ENCODE measurements around the gene MKNK2. TPM values are rescaled to one million over a fixed set of nuclear protein-coding genes. Genes with fewer than 3 reads are reported as not detected.

MKNK2 gene
- total RNA-seq, 1 donor from 2014 or later: 123 TPM

DNA sequence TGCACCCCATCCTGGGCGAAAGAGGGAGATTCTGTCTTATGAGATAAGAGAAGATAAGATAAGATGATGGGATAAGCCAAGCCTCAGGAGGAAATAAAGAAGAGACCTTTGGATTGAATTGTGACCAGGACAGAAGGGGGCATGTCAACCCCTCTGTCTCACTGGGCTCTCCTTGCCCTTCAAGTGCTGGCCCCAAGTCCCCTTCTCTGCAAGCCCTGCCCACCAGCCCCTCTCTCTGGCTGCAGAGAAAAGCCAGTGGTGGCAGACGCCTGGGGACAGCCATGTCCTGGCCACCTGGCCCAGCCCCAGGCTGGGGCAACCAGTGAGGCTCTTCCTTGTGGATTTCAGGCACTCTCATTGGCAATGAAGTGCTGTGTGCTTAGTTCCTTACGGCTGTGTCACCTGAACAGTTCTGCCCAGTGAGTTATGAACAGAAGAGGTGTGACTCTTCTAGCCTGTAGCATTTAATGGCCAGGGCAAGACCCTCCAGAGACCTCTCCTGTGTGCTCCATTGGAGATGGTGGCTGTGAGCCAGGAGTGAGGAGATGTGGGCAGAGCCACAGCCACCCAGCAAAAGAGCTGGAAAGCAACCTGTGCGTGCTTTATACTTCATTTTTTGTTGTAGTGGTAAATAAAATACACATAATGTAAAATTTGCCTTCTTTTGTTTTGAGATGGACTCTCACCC, 29.4 kb downstream of the MKNK2 start:
- H3K36me3 Mint-ChIP-seq (ENCODE audit: low read depth): no peaks in the 10 kb centered on the region
- TF ChIP-seq, protein P1, sequence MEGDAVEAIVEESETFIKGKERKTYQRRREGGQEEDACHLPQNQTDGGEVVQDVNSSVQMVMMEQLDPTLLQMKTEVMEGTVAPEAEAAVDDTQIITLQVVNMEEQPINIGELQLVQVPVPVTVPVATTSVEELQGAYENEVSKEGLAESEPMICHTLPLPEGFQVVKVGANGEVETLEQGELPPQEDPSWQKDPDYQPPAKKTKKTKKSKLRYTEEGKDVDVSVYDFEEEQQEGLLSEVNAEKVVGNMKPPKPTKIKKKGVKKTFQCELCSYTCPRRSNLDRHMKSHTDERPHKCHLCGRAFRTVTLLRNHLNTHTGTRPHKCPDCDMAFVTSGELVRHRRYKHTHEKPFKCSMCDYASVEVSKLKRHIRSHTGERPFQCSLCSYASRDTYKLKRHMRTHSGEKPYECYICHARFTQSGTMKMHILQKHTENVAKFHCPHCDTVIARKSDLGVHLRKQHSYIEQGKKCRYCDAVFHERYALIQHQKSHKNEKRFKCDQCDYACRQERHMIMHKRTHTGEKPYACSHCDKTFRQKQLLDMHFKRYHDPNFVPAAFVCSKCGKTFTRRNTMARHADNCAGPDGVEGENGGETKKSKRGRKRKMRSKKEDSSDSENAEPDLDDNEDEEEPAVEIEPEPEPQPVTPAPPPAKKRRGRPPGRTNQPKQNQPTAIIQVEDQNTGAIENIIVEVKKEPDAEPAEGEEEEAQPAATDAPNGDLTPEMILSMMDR (conservative IDR thresholded peaks at IDR 0.05): no peak
- H3K4me1 Mint-ChIP-seq: peaks cover 7% of the 10 kb centered on the region
- no peaks in the 10 kb centered on the region for H3K27me3 Mint-ChIP-seq (ENCODE audit: low read depth)
- no peak overlapping the region for H3K4me3 Mint-ChIP-seq
- H3K9me3 Mint-ChIP-seq: peaks cover 2% of the 10 kb centered on the region
- DNase-seq (ENCODE audit: low read depth, low spot score): no peak
- H3K27ac Mint-ChIP-seq (ENCODE audit: unreplicated experiment): peak overlapping the region; percentile 52

DNA sequence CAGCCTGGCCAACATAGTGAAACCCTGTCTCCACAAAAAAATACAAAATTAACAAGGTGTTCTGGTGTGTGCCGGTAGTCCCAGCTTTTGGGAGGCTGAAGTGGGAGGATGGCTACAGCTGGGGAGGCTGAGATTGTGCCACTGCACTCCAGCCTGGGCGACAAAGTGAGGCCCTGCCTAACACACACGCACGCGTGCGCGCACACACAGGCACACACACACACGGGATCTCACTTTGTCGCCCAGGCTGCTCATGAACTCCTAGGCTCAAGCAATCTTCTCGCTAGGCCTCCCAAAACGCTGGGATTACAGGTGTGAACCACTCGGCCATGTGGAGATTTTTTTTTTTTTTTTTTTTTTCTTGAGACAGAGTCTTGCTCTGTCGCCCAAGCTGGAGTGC, 32.3 kb downstream of the MKNK2 start:
- Mint-ChIP-seq H3K27me3 (ENCODE audit: low read depth) (no peaks in the 10 kb centered on the region), H3K36me3 (ENCODE audit: low read depth) (no peaks in the 10 kb centered on the region), H3K4me3 (no peak overlapping the region), H3K9me3 (no peaks in the 10 kb centered on the region), H3K27ac (ENCODE audit: unreplicated experiment) (no peak overlapping the region), H3K4me1 (peaks cover 7% of the 10 kb centered on the region)
- TF ChIP-seq, protein P1 (conservative IDR thresholded peaks at IDR 0.05): no peak
- DNase-seq (ENCODE audit: low read depth, low spot score): no peak

DNA sequence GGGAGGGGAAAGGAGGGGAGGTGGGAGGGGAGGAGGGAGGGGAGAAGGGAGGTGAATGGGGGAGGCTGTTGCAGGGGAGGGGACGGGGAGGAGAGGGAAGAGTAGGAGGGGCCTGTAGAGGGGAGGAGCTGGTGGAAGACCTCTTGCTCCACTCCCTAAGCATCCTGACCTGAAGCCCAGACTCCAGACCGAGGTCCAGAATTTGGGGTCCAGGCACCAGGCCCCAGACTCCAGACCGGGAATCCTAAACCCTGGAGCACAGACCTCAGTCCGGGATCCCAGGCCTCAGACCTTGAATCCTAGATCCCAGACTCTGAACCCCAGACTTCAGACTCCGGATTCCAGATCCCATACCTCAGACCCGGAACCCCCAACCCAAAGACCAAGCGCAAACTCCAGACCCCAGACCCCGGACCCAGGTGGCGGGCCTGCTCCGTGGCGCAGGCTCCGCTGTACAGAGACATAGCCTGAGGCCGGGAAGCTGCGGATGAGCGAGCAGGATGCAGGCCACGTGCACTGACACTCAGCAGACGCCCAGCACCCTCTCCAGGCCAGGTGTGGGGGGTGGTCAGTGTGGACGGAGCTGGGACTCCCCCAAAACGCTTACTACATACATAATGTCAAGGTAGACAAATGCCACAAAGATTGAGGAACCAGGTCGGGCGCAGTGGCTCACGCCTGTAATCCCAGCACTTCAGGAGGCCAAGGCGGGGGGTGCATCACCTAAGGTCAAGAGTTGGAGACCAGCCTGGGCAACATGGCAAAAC, 34.8 kb downstream of the MKNK2 start:
- TF ChIP-seq, protein P1 (conservative IDR thresholded peaks at IDR 0.05): no peak
- no peak overlapping the region for H3K27ac Mint-ChIP-seq (ENCODE audit: unreplicated experiment)
- peak; percentile 42 for DNase-seq (ENCODE audit: low read depth, low spot score)
- H3K27me3 Mint-ChIP-seq (ENCODE audit: low read depth): no peaks in the 10 kb centered on the region
- H3K4me1 Mint-ChIP-seq: peaks cover 16% of the 10 kb centered on the region
- H3K9me3 Mint-ChIP-seq: no peaks in the 10 kb centered on the region
- H3K4me3 Mint-ChIP-seq: peak overlapping the region; percentile 61
- H3K36me3 Mint-ChIP-seq (ENCODE audit: low read depth): no peaks in the 10 kb centered on the region

DNA sequence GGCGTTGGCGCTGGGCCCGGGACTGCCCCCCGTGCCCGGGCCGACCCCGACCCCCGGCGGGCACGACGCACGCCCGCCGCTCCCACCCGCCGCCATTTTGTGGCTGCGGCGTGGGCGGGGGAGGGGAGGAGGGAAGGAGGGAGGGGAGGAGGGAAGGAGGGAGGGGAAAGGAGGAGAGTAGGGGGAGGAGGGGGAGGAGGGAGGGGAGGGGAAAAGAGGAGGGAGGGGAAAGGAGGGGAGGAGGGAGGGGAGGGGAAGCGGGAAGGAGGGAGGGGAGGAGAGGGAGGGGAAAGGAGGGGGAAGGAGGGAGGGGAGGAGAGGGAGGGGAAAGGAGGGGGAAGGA, 35.5 kb downstream of the MKNK2 start, which contains the start of gene BTBD2:
TSS of gene BTBD2 (minus strand) at position 107 of the 343 bp plus-strand sequence. CDS start at position 96, 11 bp downstream.
- Mint-ChIP-seq H3K27me3 (ENCODE audit: low read depth) (no peaks in the 10 kb centered on the region), H3K4me3 (peak within 1 kb of the TSS; percentile 61), H3K36me3 (ENCODE audit: low read depth) (no peaks in the 10 kb centered on the region), H3K27ac (ENCODE audit: unreplicated experiment) (no peak within 1 kb of the TSS), H3K4me1 (peaks cover 16% of the 10 kb centered on the region), H3K9me3 (no peaks in the 10 kb centered on the region)
- TF ChIP-seq, protein P1 (conservative IDR thresholded peaks at IDR 0.05): no peak
- no peak for DNase-seq (ENCODE audit: low read depth, low spot score)

DNA sequence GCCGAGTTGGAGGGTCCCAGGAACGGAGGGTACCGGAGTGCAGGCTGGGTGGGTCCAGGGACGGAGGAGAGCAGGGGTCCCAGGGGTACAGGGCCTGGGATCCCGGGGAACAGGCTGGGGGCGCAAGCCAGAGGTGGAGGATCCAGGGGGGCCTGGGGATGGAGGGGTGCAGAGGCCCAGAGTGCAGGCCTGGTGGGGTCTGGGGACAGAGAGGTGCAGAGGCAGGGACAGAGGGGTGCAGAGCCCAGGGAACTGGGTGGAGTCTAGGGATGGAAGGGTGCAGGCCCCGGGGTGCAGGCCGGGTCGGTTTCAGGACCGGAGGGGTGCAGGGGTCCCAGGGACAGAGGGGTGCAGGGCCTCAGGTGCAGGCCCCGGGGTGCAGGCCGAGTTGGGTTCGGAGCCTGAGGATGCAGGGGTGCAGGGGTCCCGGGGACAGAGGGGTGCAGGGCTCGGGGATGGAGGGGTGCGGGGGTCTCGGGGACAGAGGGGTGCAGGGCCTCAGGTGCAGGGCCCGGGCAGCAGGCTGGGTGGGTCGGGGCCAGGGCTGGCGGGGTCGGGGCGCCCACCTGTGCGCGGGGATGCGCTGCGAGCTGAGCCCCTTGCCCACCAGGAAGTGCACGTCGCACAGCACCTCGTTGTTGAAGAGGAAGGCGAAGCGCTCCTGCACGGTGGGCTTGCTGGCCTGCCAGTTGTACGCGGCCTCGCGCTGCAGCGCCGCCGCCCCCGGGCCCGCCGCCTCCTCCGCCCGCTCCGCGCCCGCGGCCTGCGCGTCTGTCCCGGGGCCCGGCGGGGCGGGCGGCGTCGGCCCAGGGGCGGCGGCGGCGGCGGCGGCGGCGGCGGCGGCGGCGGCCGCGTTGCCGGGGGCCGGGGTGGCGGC, 36.1 kb downstream of the MKNK2 start:
- DNase-seq (ENCODE audit: low read depth, low spot score): no peak
- TF ChIP-seq, protein P1 (conservative IDR thresholded peaks at IDR 0.05): no peak
- no peaks in the 10 kb centered on the region for H3K27me3 Mint-ChIP-seq (ENCODE audit: low read depth)
- H3K4me3 Mint-ChIP-seq: peak overlapping the region; percentile 27
- H3K27ac Mint-ChIP-seq (ENCODE audit: unreplicated experiment): no peak overlapping the region
- H3K4me1 Mint-ChIP-seq: peaks cover 15% of the 10 kb centered on the region
- H3K9me3 Mint-ChIP-seq: no peaks in the 10 kb centered on the region
- H3K36me3 Mint-ChIP-seq (ENCODE audit: low read depth): no peaks in the 10 kb centered on the region

All from neural crest cell (in vitro differentiated cells).